Esophagus (tissue), 2 donors: ENCODE results near the gene FBLIM1. TPM values are rescaled to one million over a fixed set of nuclear protein-coding genes. Genes with fewer than 3 reads are reported as not detected.

Experiments used
- H3K27ac ChIP-seq, 2 donors: one replicate each; pipeline ENCODE4 v1.5.1; 2013; ENCODE audit warnings: low read depth in 2 of 2, mild to moderate bottlenecking in 2 of 2, inconsistent platforms in 1 of 2, low read length in 1 of 2, moderate library complexity in 1 of 2
- H3K27me3 ChIP-seq, 2 donors: one replicate each; pipeline ENCODE4 v1.6.1; 2013; ENCODE audit warnings: low read length in 2 of 2, control low read depth in 1 of 2, mild to moderate bottlenecking in 1 of 2; ENCODE audit not compliant: insufficient read depth in 2 of 2, control insufficient read depth in 1 of 2
- H3K36me3 ChIP-seq, 2 donors: one replicate each; pipeline ENCODE4 v1.6.1; 2013; ENCODE audit warnings: low read length in 1 of 2; ENCODE audit not compliant: control insufficient read depth in 2 of 2, insufficient read depth in 2 of 2
- H3K4me1 ChIP-seq, 2 donors: one replicate each; pipeline ENCODE4 v1.6.1; 2013; ENCODE audit warnings: low read length in 1 of 2; ENCODE audit not compliant: control insufficient read depth in 2 of 2, insufficient read depth in 2 of 2
- H3K4me3 ChIP-seq, 2 donors: one replicate each; pipeline ENCODE4 v1.5.1; 2013; ENCODE audit warnings: low read length in 2 of 2, mild to moderate bottlenecking in 2 of 2, low read depth in 1 of 2, moderate library complexity in 1 of 2
- H3K9me3 ChIP-seq, 2 donors: one replicate each; pipeline ENCODE4 v1.6.1; 2013; ENCODE audit warnings: mild to moderate bottlenecking in 2 of 2, low read depth in 1 of 2, low read length in 1 of 2, moderate library complexity in 1 of 2; ENCODE audit not compliant: control insufficient read depth in 2 of 2, insufficient read depth in 1 of 2
- WGBS, 2 donors: extraction: QIAGEN DNeasy Blood & Tissue Kit; methylation state at CpG; one replicate each; pipeline ENCODE4 v1.1.7; 2013; 5-methylcytosine and 5-hydroxymethylcytosine counted together
- polyA plus RNA-seq, 2 donors: library from polyadenylated mRNA; stranded (reverse); fragments of 200-250 nt; gene quantifications; one replicate each; pipeline ENCODE4 v1.2.3, GENCODE V29; 2013
- donor health status: healthy with polysubstance abuse.
- donor health status: Bipolar disorder and iron deficiency.

The FBLIM1 gene
- polyA plus RNA-seq, 2 donors = 17.7 to 20.5 TPM

- WGBS, 2 donors = 83 to 91% methylated on average over 2 of the region's 2 CpGs
- H3K4me3 ChIP-seq = no peak overlapping the region
- H3K4me1 ChIP-seq = peaks cover 0 to 14% of the 10 kb centered on the region in 2 donors
- no peak overlapping the region for H3K27ac ChIP-seq
- no peaks in the 10 kb centered on the region for H3K36me3 ChIP-seq
- no peaks in the 10 kb centered on the region for H3K27me3 ChIP-seq
- H3K9me3 ChIP-seq = no peaks in the 10 kb centered on the region
Observed at GRCh38 chr1:15755021-15755645, 3.5 kb upstream of the FBLIM1 start.

- H3K27ac ChIP-seq = no peak overlapping the region
Observed at GRCh38 chr1:15755646-15756040, 3.0 kb upstream of the FBLIM1 start.

GRCh38 chr1:15756143-15757015 lies 2.2 kb upstream of the FBLIM1 start:
- 33 to 35% methylated on average over 21 of the region's 21 CpGs for WGBS, 2 donors
- H3K27me3 ChIP-seq = no peaks in the 10 kb centered on the region

More at GRCh38 chr1:15755646-15756040, 3.0 kb upstream of the FBLIM1 start:
- peaks cover 0 to 14% of the 10 kb centered on the region in 2 donors for H3K4me1 ChIP-seq
- WGBS, 2 donors = 69 to 78% methylated on average over 4 of the region's 4 CpGs
- H3K27me3 ChIP-seq = no peaks in the 10 kb centered on the region
- H3K4me3 ChIP-seq = no peak overlapping the region
- no peaks in the 10 kb centered on the region for H3K9me3 ChIP-seq
- no peaks in the 10 kb centered on the region for H3K36me3 ChIP-seq

GRCh38 chr1:15757016-15757543 lies 1.5 kb upstream of the FBLIM1 start:
- Histone ChIP-seq H3K9me3 (no peaks in the 10 kb centered on the region), H3K27ac (peak overlapping the region; percentile 8 to 39), H3K36me3 (no peaks in the 10 kb centered on the region), H3K4me1 (peaks cover 3 to 14% of the 10 kb centered on the region in 2 donors), H3K4me3 (no peak overlapping the region), H3K27me3 (no peaks in the 10 kb centered on the region)
- WGBS, 2 donors = 61 to 76% methylated on average over 9 of the region's 9 CpGs

More at GRCh38 chr1:15756143-15757015, 2.2 kb upstream of the FBLIM1 start:
- Histone ChIP-seq H3K4me3 (no peak overlapping the region), H3K4me1 (peaks cover 3 to 14% of the 10 kb centered on the region in 2 donors), H3K9me3 (no peaks in the 10 kb centered on the region), H3K36me3 (no peaks in the 10 kb centered on the region), H3K27ac (peak overlapping the region; percentile 29 to 38)

GRCh38 chr1:15757575-15758342 lies 836 bp upstream of the FBLIM1 start:
- no peaks in the 10 kb centered on the region for H3K9me3 ChIP-seq
- peaks cover 3 to 14% of the 10 kb centered on the region in 2 donors for H3K4me1 ChIP-seq
- 22 to 25% methylated on average over 24 of the region's 24 CpGs for WGBS, 2 donors
- no peaks in the 10 kb centered on the region for H3K27me3 ChIP-seq
- peak overlapping the region; percentile 26 to 59 for H3K27ac ChIP-seq
- H3K36me3 ChIP-seq = no peaks in the 10 kb centered on the region
- H3K4me3 ChIP-seq = peak overlapping the region in 1 of 2 donors; percentile 67

GRCh38 chr1:15758953-15759661 lies 512 bp downstream of the FBLIM1 start:
- Histone ChIP-seq H3K27ac (peak overlapping the region; percentile 54 to 71), H3K4me1 (peaks cover 4 to 14% of the 10 kb centered on the region in 2 donors), H3K9me3 (no peaks in the 10 kb centered on the region), H3K4me3 (peak overlapping the region; percentile 67 to 70), H3K27me3 (no peaks in the 10 kb centered on the region), H3K36me3 (no peaks in the 10 kb centered on the region)
- WGBS, 2 donors = 2 to 3% methylated on average over 35 to 58 of the region's 58 CpGs

GRCh38 chr1:15760520-15761211 lies 2.1 kb downstream of the FBLIM1 start:
- no peak overlapping the region for H3K4me3 ChIP-seq
- 39 to 49% methylated on average over 12 of the region's 12 CpGs for WGBS, 2 donors
- H3K9me3 ChIP-seq = no peaks in the 10 kb centered on the region
- H3K36me3 ChIP-seq = peaks cover 0 to 4% of the 10 kb centered on the region in 2 donors
- H3K27ac ChIP-seq = peak overlapping the region; percentile 43 to 73
- peaks cover 12 to 28% of the 10 kb centered on the region in 2 donors for H3K4me1 ChIP-seq
- H3K27me3 ChIP-seq = no peaks in the 10 kb centered on the region

GRCh38 chr1:15761366-15762128 lies 3.0 kb downstream of the FBLIM1 start:
- Histone ChIP-seq H3K36me3 (peaks cover 0 to 4% of the 10 kb centered on the region in 2 donors), H3K4me1 (peaks cover 12 to 32% of the 10 kb centered on the region in 2 donors), H3K9me3 (no peaks in the 10 kb centered on the region), H3K27ac (peak overlapping the region; percentile 43 to 73), H3K27me3 (no peaks in the 10 kb centered on the region), H3K4me3 (no peak overlapping the region)
- WGBS, 2 donors = 62 to 69% methylated on average over 8 of the region's 8 CpGs
